ENCODE data around the gene KCNH2.

- TF ChIP-seq CTCF (conservative IDR thresholded peaks at IDR 0.05 in 1 of 2, IDR thresholded peaks at IDR 0.05 in 1 of 2; ENCODE audit: extremely low read depth in 1 of 2, insufficient read depth in 1 of 2, low read depth in 1 of 2, low read length in 2 of 2) = no peak
- no peak for TF ChIP-seq EZH2 (IDR thresholded peaks at IDR 0.05; ENCODE audit: borderline replicate concordance, low read length)
These were observed 19.7 kb upstream of the KCNH2 start for GRCh38 chr7:150997817-150998216.
